A673 (cell line): ENCODE data around the gene ZNF892. TPM values are rescaled to one million over a fixed set of nuclear protein-coding genes. Genes with fewer than 3 reads are reported as not detected.
"Not testable (repeated sequence)": the region's sequence is repeated elsewhere in the genome, so short reads cannot be mapped to it uniquely, and the experiment has no call there.

Experiments
- BruUV-seq: library from RNA; stranded (reverse); fragments of 400-500 nt; replicated peaks from 2 replicates; lab custom pipeline; 2021; lab: Mats Ljungman, UMichigan
- CTCF ChIA-PET: fragments of 300-600 bp; sonication (Branson Sonifier 250); formaldehyde crosslinking; loops from one replicate; lab custom pipeline; 2022; ENCODE audit warnings: antibody characterized with exemption; lab: Charles Lee
- POLR2A ChIA-PET: fragments of 300-600 bp; sonication (Branson Sonifier 250); formaldehyde crosslinking; loops from one replicate; lab custom pipeline; 2022; ENCODE audit warnings: antibody characterized with exemption; ENCODE audit not compliant: low non-redundant PET; lab: Charles Lee
- DNase-seq: peaks from one replicate; pipeline ENCODE4 v3.0.0-alpha.2; 2015; ENCODE audit warnings: low spot score
- H3K27ac ChIP-seq: fragments of 200-600 bp; sonication (generic); 2 replicates; pipeline ENCODE4 v1.5.1; 2016; ENCODE audit warnings: mixed run types, low read depth, mild to moderate bottlenecking, mixed read lengths, antibody characterized with exemption, low read length; ENCODE audit not compliant: poor library complexity, severe bottlenecking
- H3K27me3 ChIP-seq: fragments of 200-600 bp; sonication (generic); replicated peaks from 2 replicates; pipeline ENCODE4 v1.6.1; 2017; ENCODE audit warnings: mixed run types, low read depth, mild to moderate bottlenecking, mixed read lengths, antibody characterized with exemption, low read length; ENCODE audit not compliant: insufficient read depth, poor library complexity
- H3K36me3 ChIP-seq: fragments of 200-600 bp; sonication (generic); 2 replicates; pipeline ENCODE4 v1.6.1; 2016; ENCODE audit warnings: mixed run types, mild to moderate bottlenecking, mixed read lengths, antibody characterized with exemption, low read length; ENCODE audit not compliant: insufficient read depth, poor library complexity, severe bottlenecking
- H3K4me1 ChIP-seq: fragments of 200-600 bp; sonication (generic); 2 replicates; pipeline ENCODE4 v1.6.1; 2017; ENCODE audit warnings: mixed run types, mild to moderate bottlenecking, mixed read lengths, antibody characterized with exemption, low read length; ENCODE audit not compliant: insufficient read depth, poor library complexity, severe bottlenecking
- H3K4me3 ChIP-seq: fragments of 200-600 bp; sonication (generic); 2 replicates; pipeline ENCODE4 v1.5.1; 2016; ENCODE audit warnings: low read depth, mixed run types, mild to moderate bottlenecking, mixed read lengths, low read length; ENCODE audit not compliant: poor library complexity, severe bottlenecking
- H3K9me3 ChIP-seq: fragments of 200-600 bp; sonication (generic); 2 replicates; pipeline ENCODE4 v1.6.1; 2016; ENCODE audit warnings: mixed run types, low read depth, mild to moderate bottlenecking, mixed read lengths, antibody characterized with exemption, low read length; ENCODE audit not compliant: poor library complexity, severe bottlenecking
- CTCF ChIP-seq: fragments of 300-800, 200-600 bp; sonication (generic); conservative IDR thresholded peaks from 2 replicates; pipeline ENCODE4 v1.5.1; 2017; ENCODE audit warnings: low read depth, mild to moderate bottlenecking, antibody characterized with exemption, low read length, moderate library complexity, mixed read lengths
- EZH2 ChIP-seq: fragments of 200-600 bp; sonication (generic); IDR thresholded peaks from 2 replicates; pipeline ENCODE4 v1.6.1; 2017; ENCODE audit warnings: borderline replicate concordance, low read depth, mild to moderate bottlenecking, mixed read lengths, antibody characterized with exemption, low read length; ENCODE audit not compliant: poor library complexity, severe bottlenecking
- intact Hi-C: fragments of 100-400 bp; cut with micrococcal nuclease; formaldehyde crosslinking; loops from one replicate; pipeline ENCODE4 v1.10.0; 2022; ENCODE audit not compliant: unreplicated experiment
- total RNA-seq: library from RNA; stranded (reverse); gene quantifications from 2 replicates; pipeline ENCODE4 v1.2.3, GENCODE V29; 2021

ZNF892 gene
- total RNA-seq, 1 experiment from 2014 or later: 7.2 TPM

DNA sequence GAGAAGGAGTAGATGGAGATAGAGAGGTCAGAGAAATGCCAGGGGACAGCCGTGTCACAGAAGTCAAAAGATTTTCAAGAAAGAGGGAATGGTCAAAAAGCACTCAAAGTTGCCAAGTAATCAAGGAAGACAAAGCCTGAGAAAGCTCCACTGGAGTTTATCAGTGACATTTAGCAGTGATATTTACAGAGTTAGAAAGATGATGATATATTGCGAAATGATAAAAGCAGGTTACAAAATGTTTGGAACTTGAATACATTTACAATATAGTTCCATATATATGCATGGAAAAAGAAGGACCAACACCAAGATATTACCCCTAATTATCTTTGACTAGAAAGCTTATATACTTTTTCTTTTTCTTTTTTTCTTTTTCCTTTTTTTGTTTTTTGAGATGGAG is 21.3 kb upstream of the ZNF892 start:
- H3K36me3 ChIP-seq: peaks cover 9% of the 10 kb centered on the region
- BruUV-seq: no TSS peak
- ChIA-PET POLR2A (no interaction called here), CTCF (no interaction called here)
- H3K27me3 ChIP-seq: no peaks in the 10 kb centered on the region
- intact Hi-C loops: no loop called here
- H3K4me3 ChIP-seq: no peak overlapping the region
- no peaks in the 10 kb centered on the region for H3K4me1 ChIP-seq
- DNase-seq: no peak
- no peaks in the 10 kb centered on the region for H3K9me3 ChIP-seq
- TF ChIP-seq CTCF: no peak
- no peak for TF ChIP-seq EZH2
- no peak overlapping the region for H3K27ac ChIP-seq

GRCh38 chr2:95192956-95193355 is 14.4 kb upstream of the ZNF892 start:
- CTCF ChIA-PET: interaction anchor here (0.7 kb wide), 1 partner anchor 58 kb away, joined by 3 read pairs; no protein-coding TSS in a partner anchor
- POLR2A ChIA-PET, H3K36me3 ChIP-seq, H3K27me3 ChIP-seq, H3K4me3 ChIP-seq, H3K4me1 ChIP-seq, BruUV-seq, H3K9me3 ChIP-seq, H3K27ac ChIP-seq: not testable (repeated sequence)
- intact Hi-C loops: loop anchor here (10.0 kb wide), 1 partner anchor 532 kb away; no protein-coding TSS in a partner anchor
- peak; percentile 49 for TF ChIP-seq CTCF
- peak; percentile 35 for DNase-seq

DNA sequence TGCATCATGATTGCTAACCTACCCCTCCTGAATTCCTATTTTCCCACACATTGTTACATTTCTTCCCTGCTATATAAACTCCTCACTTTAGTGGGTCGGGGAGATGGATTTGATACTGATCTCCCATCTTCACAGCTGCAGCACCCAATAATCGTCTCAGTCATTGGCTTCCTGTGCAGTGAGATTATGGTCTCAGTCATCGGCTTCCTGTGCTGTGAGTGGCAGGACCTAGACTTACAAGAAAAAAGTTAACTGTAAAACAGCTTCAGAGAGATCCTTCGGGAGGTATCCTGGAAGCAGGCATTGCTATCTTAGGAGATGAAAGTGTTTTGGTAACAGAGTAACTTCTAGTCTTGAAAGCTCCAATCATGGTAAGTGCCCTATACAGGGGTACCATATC is 3.4 kb upstream of the ZNF892 start:
- no peak overlapping the region for H3K27ac ChIP-seq
- H3K4me3 ChIP-seq: no peak overlapping the region
- BruUV-seq: no TSS peak
- ChIA-PET CTCF (no interaction called here), POLR2A (no interaction called here)
- DNase-seq: no peak
- intact Hi-C loops: no loop called here
- TF ChIP-seq CTCF: no peak
- no peak for TF ChIP-seq EZH2
- H3K4me1 ChIP-seq: peaks cover 3% of the 10 kb centered on the region
- peaks cover under 1% of the 10 kb centered on the region for H3K36me3 ChIP-seq
- no peaks in the 10 kb centered on the region for H3K27me3 ChIP-seq
- peaks cover 3% of the 10 kb centered on the region for H3K9me3 ChIP-seq
